K562 (cell line): ENCODE measurements around the gene IGF2R. TPM values are rescaled to one million over a fixed set of nuclear protein-coding genes. Genes with fewer than 3 reads are reported as not detected.

Experiments
- ARID1B ChIP-seq: fragments of 450-650 bp; IDR thresholded peaks from 2 replicates; pipeline ENCODE4 v1.6.1; 2016; ENCODE audit warnings: antibody characterized with exemption, mild to moderate bottlenecking, inconsistent platforms
- CREM ChIP-seq: IDR thresholded peaks from 2 replicates; pipeline ENCODE4 v1.6.1; 2014; ENCODE audit warnings: antibody characterized with exemption, low read depth
- JUND ChIP-seq, 2 experiments: IDR thresholded peaks; 2 replicates in 1 of 2; 3 replicates in 1 of 2; pipeline ENCODE4 v1.6.1; 2011; ENCODE audit warnings: borderline replicate concordance in 2 of 2, low read depth in 2 of 2, low read length in 2 of 2, improper control_type of control experiment in 1 of 2, missing biosample characterization in 1 of 2, missing genetic modification characterization in 1 of 2, missing genetic modification reagents in 1 of 2
- LCOR ChIP-seq: sonication (generic); formaldehyde crosslinking; IDR thresholded peaks from 2 replicates; pipeline ENCODE4 v1.8.0; 2022; ENCODE audit warnings: mild to moderate bottlenecking, missing genetic modification reagents
- MCM2 ChIP-seq: fragments of 450-650 bp; IDR thresholded peaks from 2 replicates; pipeline ENCODE4 v1.6.1; 2017; ENCODE audit warnings: low read depth, mild to moderate bottlenecking
- NR3C1 ChIP-seq: sonication (generic); formaldehyde crosslinking; IDR thresholded peaks from 2 replicates; pipeline ENCODE4 v1.8.1; 2022; ENCODE audit warnings: missing genetic modification reagents
- PRDM10 ChIP-seq: fragments of 450-650 bp; IDR thresholded peaks from 2 replicates; pipeline ENCODE4 v1.6.1; 2018; ENCODE audit not compliant: partially characterized antibody
- SIRT6 ChIP-seq: IDR thresholded peaks from one replicate; pipeline ENCODE4 v1.6.1; 2012; ENCODE audit warnings: low read depth, mild to moderate bottlenecking, control low read depth, inconsistent platforms, low read length, moderate library complexity
- TOE1 ChIP-seq, 2 experiments: fragments of 450-650 bp in 1 of 2; sonication (generic) in 1 of 2; formaldehyde crosslinking in 1 of 2; IDR thresholded peaks; 2 replicates each; pipeline versions ENCODE4 v1.7.1 to v1.8.0; 2016 to 2022; ENCODE audit warnings: borderline replicate concordance in 2 of 2, mild to moderate bottlenecking in 2 of 2, antibody characterized with exemption in 1 of 2, inconsistent platforms in 1 of 2, low read depth in 1 of 2, missing genetic modification reagents in 1 of 2, moderate library complexity in 1 of 2
- TSC22D4 ChIP-seq: fragments of 450-650 bp; IDR thresholded peaks from 2 replicates; pipeline ENCODE4 v1.6.1; 2016; ENCODE audit warnings: missing genetic modification characterization, missing biosample characterization, control low read depth
- ZNF395 ChIP-seq: fragments of 200-800 bp; sonication (Bioruptor generic); IDR thresholded peaks from 2 replicates; pipeline ENCODE4 v1.6.1; 2017; ENCODE audit warnings: missing genetic modification characterization, missing compliant biosample characterization
- ZNF407 ChIP-seq: fragments of 450-650 bp; IDR thresholded peaks from 2 replicates; pipeline ENCODE4 v1.6.1; 2016; ENCODE audit warnings: low read depth
- ZNF57 ChIP-seq: fragments of 450-650 bp; formaldehyde crosslinking; IDR thresholded peaks from 2 replicates; pipeline ENCODE4 v1.4.0; 2020; ENCODE audit warnings: mild to moderate bottlenecking, moderate library complexity
- polyA plus RNA-seq, 8 experiments: library from polyadenylated mRNA; depleted of rRNA in 4 of 8; stranded (reverse) in 5 of 8; unstranded in 3 of 8; fragments of >200 nt; fragmentation: Nextera tagmentation in 2 of 8; fragmentation: Illumina TruSeq in 1 of 8; extraction: Ambion mirVana in 2 of 8; extraction: Trizol in 1 of 8; gene quantifications; 2 replicates each; pipeline versions ENCODE4 v1.2.1 to v1.2.3, GENCODE V29; 2011 to 2014; ENCODE audit warnings: inconsistent platforms in 1 of 8, missing spikeins in 1 of 8
- total RNA-seq, 7 experiments: library from RNA; depleted of rRNA in 6 of 7; stranded (reverse); fragments of >200 nt in 6 of 7; fragmentation: Illumina TruSeq in 2 of 7; extraction: Trizol in 2 of 7; gene quantifications; 2 replicates each; pipeline versions ENCODE4 v1.2.1 to v1.2.3, GENCODE V29; 2011 to 2021; ENCODE audit warnings: low replicate concordance in 1 of 7

IGF2R gene
- total and polyA plus RNA-seq, 9 of the 15 experiments (the other 6 are each of a cell fraction or from before 2014, with no cell fraction given), result 3.5 to 92.3 (median 34.5) TPM

- peak; percentile 36; the same call in 1 of the 2 replicates for TF ChIP-seq ZNF395 (CRISPR knock-in tag)
- TF ChIP-seq LCOR (CRISPR knock-in tag), result no peak
- TF ChIP-seq JUND (IDR thresholded peaks at IDR 0.05; ENCODE audit: borderline replicate concordance, low read depth, low read length), result peak; percentile 67
- TF ChIP-seq JUND (tag; IDR thresholded peaks at IDR 0.05; ENCODE audit: borderline replicate concordance, low read depth, low read length), result peak; percentile 44; the same call in 2 of the 3 replicates
- TF ChIP-seq ZNF57 (CRISPR knock-in tag), result no peak
- no peak for TF ChIP-seq NR3C1 (CRISPR knock-in tag)
- TF ChIP-seq TOE1 (IDR thresholded peaks at IDR 0.05; ENCODE audit: borderline replicate concordance), result no peak; the same call in 1 of the 2 replicates
- no peak for TF ChIP-seq TOE1 (CRISPR knock-in tag; IDR thresholded peaks at IDR 0.05; ENCODE audit: borderline replicate concordance, low read depth)
- TF ChIP-seq MCM2, result no peak
- no peak for TF ChIP-seq SIRT6
- TF ChIP-seq TSC22D4, result no peak
- peak; percentile 63 for TF ChIP-seq PRDM10
- peak; percentile 44 for TF ChIP-seq ARID1B
- TF ChIP-seq ZNF407, result no peak
- TF ChIP-seq CREM, result peak; percentile 90
Measured at GRCh38 chr6:159984268-159984786, 15.4 kb downstream of the IGF2R start (continued).
